KBM-7 (cell line): Measurements from ENCODE around the gene SARS1.

Experiments used
- DNase-seq: peaks from one replicate; pipeline ENCODE4 v3.0.0-alpha.2; 2015
- in situ Hi-C: fragments of 300-500 bp; cut with MboI; formaldehyde crosslinking; loops from 2 replicates; pipeline ENCODE4 v1.14.3; 2020; ENCODE audit warnings: low sequenced_read_pairs, low pct_unique_long_range_greater_than_20kb, mixed read lengths

SARS1 gene

GRCh38 chr1:109246141-109246551 is 32.4 kb downstream of the SARS1 start:
- in situ Hi-C loops: no loop called here
- no peak for DNase-seq

- no peak for DNase-seq
- in situ Hi-C loops: no loop called here
Observed at GRCh38 chr1:109247401-109248365, 34.0 kb downstream of the SARS1 start.

- in situ Hi-C loops: no loop called here
- DNase-seq: no peak
Observed at GRCh38 chr1:109248444-109248796, 34.7 kb downstream of the SARS1 start.

DNA sequence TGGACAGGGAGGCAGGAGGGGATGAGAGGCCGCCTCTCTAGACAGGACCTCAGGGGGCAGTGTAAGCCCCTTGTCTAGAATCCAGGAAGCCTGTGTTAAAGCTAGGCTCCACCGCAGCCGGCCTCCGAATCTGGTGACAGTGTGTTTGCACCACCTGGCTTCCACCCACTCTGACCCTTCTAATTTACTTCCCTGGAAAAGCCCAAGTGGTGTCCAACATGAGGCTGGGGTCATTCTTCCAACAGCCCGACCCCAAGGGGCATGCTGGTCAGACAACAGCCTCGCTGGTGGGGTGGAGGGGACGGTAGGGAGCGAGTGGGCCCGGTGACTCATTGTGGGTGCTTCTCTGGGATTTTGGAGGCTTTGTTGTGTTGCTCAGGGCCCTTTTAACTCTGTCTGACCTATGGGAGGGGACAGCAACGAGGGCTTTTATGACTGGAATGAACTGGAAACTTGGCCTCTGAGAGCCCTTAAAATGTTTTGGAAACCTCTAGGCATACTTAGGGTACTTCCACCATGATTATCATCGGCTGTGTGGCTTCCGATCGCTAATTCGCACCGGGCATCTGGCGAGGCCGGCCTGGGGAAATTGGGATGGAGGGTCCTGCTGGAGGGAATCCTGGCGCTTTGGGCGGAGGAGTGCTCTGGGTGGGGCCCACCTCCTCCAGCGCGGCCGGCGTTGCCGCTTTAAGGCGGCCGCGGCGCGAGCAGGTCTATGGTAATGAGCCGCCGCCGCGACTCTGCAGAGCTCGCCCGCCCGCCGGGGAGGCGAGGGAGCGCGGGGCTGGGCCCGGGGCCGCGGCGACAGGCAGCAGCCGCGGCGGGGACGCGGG is 35.3 kb downstream of the SARS1 start, which contains the start of gene CELSR2:
TSS of gene CELSR2 (plus strand) at position 743 of the 833 bp plus-strand sequence. CDS start 541 bp downstream, outside the sequence.
- peak; percentile 64 for DNase-seq

GRCh38 chr1:109249654-109250401 is 36.1 kb downstream of the SARS1 start:
- DNase-seq: no peak
- in situ Hi-C loops: no loop called here

More for the DNA sequence above, 35.3 kb downstream of the SARS1 start, which contains the start of gene CELSR2:
- in situ Hi-C loops: no loop called here

DNA sequence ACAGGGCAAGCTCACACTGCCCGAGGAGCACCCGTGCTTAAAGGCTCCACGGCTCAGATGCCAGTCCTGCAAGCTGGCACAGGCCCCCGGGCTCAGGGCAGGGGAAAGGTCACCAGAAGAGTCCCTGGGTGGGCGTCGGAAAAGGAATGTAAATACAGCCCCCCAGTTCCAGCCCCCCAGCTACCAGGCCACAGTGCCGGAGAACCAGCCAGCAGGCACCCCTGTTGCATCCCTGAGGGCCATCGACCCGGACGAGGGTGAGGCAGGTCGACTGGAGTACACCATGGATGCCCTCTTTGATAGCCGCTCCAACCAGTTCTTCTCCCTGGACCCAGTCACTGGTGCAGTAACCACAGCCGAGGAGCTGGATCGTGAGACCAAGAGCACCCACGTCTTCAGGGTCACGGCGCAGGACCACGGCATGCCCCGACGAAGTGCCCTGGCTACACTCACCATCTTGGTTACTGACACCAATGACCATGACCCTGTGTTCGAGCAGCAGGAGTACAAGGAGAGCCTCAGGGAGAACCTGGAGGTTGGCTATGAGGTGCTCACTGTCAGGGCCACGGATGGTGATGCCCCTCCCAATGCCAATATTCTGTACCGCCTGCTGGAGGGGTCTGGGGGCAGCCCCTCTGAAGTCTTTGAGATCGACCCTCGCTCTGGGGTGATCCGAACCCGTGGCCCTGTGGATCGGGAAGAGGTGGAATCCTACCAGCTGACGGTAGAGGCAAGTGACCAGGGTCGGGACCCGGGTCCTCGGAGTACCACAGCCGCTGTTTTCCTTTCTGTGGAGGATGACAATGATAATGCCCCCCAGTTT is 36.9 kb downstream of the SARS1 start:
- DNase-seq: no peak
- in situ Hi-C loops: no loop called here

DNA sequence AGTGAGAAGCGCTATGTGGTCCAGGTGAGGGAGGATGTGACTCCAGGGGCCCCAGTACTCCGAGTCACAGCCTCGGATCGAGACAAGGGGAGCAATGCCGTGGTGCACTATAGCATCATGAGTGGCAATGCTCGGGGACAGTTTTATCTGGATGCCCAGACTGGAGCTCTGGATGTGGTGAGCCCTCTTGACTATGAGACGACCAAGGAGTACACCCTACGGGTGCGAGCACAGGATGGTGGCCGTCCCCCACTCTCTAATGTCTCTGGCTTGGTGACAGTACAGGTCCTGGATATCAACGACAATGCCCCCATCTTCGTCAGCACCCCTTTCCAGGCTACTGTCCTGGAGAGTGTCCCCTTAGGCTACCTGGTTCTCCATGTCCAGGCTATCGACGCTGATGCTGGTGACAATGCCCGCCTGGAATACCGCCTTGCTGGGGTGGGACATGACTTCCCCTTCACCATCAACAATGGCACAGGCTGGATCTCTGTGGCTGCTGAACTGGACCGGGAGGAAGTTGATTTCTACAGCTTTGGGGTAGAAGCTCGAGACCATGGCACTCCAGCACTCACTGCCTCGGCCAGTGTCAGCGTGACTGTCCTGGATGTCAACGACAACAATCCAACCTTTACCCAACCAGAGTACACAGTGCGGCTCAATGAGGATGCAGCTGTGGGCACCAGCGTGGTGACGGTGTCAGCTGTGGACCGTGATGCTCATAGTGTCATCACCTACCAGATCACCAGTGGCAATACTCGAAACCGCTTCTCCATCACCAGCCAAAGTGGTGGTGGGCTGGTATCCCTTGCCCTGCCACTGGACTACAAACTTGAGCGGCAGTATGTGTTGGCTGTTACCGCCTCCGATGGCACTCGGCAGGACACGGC is 37.8 kb downstream of the SARS1 start:
- in situ Hi-C loops: no loop called here
- no peak for DNase-seq

DNA sequence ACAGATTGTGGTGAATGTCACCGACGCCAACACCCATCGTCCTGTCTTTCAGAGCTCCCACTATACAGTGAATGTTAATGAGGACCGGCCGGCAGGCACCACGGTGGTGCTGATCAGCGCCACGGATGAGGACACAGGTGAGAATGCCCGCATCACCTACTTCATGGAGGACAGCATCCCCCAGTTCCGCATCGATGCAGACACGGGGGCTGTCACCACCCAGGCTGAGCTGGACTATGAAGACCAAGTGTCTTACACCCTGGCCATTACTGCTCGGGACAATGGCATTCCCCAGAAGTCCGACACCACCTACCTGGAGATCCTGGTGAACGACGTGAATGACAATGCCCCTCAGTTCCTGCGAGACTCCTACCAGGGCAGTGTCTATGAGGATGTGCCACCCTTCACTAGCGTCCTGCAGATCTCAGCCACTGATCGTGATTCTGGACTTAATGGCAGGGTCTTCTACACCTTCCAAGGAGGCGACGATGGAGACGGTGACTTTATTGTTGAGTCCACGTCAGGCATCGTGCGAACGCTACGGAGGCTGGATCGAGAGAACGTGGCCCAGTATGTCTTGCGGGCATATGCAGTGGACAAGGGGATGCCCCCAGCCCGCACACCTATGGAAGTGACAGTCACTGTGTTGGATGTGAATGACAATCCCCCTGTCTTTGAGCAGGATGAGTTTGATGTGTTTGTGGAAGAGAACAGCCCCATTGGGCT is 38.6 kb downstream of the SARS1 start:
- DNase-seq: no peak
- in situ Hi-C loops: no loop called here

GRCh38 chr1:109252893-109253802 is 39.4 kb downstream of the SARS1 start:
- peak; percentile 44 for DNase-seq
- in situ Hi-C loops: no loop called here

DNA sequence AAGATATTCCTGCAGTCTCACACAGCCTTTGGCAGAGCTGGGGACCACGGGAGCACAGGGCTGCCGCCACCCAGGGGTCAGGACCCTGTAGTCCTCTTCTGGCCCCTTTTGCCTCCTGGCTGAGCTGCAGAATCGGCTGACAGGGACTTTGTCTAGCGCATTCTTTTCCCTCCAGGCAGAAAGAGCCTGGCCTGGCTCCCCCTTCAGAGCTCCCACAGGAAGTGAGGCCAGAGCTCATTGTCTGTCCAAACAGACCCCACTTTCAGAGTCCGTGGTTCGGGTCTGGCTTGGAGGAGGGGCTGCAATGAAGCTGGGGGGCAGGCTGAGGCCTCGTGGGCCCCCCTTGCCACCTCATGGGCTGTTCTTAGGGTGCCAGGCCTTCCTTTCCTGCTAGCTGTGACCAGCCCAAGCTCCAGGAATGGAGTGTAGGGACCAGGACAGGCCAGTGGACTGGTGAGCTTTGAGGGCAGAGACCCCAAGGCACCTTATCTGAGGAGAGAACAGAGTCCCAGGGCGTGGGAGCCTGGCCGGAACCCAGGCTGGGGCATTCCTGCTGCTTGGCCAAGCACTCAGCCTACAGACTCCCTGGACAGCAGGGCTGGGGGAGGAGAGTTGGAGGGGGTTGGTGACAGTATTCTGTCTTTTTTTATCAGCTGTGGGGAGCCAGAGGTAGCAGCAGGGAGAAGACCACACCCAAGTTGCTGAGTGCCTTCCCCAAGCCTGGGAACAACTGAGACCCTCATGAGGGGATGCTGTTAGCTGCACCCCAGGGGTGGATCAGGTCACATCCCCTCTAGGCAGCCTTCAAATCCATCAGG is 40.3 kb downstream of the SARS1 start:
- in situ Hi-C loops: no loop called here
- no peak for DNase-seq

DNA sequence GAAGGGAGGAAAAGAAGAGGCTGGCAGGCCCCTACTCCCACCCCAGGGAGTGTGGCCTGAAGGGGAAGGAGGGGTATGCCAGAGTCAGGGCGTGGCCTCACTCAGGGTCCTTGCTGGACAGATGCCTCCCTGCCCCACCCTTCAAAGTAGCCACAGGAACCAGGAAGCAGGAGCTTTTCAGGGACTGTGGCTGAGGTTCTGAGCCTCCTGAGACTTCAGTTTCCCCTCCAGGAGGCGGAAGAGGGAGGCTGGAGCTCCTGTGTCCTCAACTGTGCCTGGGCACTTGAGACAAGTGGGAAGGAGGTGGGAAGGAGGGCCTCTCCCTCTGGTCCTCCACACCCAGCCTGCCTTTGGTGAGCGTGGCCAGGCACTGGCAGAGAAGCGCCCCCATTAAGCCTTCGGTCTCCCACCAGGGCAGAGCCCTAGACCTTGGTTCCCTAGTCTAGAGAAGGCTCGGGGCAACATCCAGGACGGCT is 40.9 kb downstream of the SARS1 start:
- no peak for DNase-seq
- in situ Hi-C loops: no loop called here

DNA sequence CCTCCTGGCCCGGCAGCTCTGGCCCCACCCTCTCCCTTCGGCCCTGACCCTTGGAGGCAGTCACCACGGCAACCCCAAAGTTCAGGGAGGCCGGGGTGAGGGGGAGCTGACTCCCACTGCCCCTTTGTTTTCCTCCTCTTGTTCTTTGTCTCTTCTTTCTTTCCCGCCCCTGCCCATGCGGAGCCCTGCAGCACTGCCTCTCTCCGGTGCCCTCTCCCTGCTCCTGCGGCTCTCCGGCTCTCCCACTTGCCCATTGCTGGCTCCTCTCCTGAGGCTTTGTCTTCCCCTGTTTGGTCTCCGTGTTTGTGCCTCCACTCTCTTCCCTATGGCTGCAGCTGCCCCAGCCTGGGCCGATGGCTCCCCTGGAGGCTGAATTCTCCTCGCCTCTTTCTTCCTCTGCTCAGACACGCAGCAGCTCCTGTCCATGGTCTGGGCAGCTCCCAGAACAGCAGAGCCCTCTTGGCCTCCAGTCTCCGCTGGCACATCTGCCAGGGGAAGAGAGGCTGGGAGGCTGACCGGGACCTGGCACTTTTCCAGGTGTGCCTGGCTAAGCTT is 41.5 kb downstream of the SARS1 start:
- DNase-seq: no peak

DNA sequence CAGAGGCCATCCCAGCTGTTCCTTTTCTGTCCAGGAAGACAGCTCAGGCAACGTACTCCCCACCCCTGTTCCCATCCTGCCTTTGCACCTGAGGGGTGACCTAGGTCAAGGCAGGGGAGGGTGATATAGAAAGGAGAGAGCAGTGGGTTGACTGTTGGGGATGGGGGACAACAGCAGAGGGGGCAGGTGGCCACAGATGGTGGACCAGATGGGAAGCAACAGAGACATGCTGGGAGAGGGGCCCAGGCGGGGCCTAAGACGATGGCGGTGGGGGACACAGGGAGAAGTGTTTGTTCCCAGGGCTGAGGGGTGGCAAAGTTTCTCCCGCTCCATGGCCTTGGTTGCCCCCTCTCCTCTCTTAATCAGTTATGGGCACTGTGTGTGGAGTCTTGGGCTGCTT is 42.0 kb downstream of the SARS1 start:
- in situ Hi-C loops: no loop called here
- DNase-seq: no peak

More for the DNA sequence above, 41.5 kb downstream of the SARS1 start:
- in situ Hi-C loops: no loop called here

GRCh38 chr1:109256085-109256484 is 42.4 kb downstream of the SARS1 start:
- no peak for DNase-seq
- in situ Hi-C loops: no loop called here
